Esophagus squamous epithelium (tissue), 4 donors: Measurements from ENCODE around the gene CT45A3.

Source experiments
- CTCF ChIP-seq, 6 experiments: fragments of 450-650 bp in 4 of 6; fragments of 200-600 bp in 2 of 6; sonication (generic) in 2 of 6; IDR thresholded peaks; one replicate each; pipeline ENCODE4 v1.5.1; 2016 to 2019; ENCODE audit warnings: antibody characterized with exemption in 6 of 6, mild to moderate bottlenecking in 4 of 6, moderate library complexity in 4 of 6
- POLR2A ChIP-seq, 4 donors: fragments of 450-650 bp; IDR thresholded peaks; one replicate each; pipeline ENCODE4 v1.6.1; 2017; ENCODE audit warnings: antibody characterized with exemption in 4 of 4, mild to moderate bottlenecking in 4 of 4, moderate library complexity in 3 of 4

DNA sequence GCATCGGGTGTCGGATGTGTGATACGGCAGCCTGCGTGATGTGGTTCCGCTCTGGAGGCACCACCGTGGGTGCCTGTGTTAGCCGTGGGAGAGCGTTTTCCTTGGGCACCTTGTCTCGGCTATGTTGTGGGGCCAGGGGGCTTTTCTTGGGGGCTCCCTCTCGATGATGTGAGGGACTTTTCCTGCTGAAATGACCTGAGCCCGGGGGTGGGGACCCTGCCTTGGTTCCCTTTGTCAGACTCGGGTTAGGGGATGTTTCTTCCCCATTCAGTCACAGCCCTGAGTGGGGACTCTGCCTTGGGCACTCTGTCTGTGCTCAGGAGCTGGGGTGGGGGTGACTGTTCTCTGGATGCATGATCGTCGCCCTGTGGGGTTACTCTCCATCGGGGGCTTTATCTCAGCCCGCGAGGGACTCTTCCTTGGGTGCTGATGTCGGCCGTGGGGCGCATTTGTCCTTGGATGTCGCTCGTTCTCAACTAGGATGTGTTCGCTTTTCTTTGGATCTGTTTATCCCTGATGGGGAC lies 26.7 kb downstream of the CT45A3 start:
- TF ChIP-seq CTCF (IDR thresholded peaks at IDR 0.05) (no peak), POLR2A (IDR thresholded peaks at IDR 0.05) (no peak)
